NCI-H82 (cell line): ENCODE data around the gene ZNF563.

Source experiments
- DNase-seq: peaks from one replicate; lab custom pipeline; 2025; lab: John Stamatoyannopoulos, UW

ZNF563 gene

GRCh38 chr19:12294249-12295158, 38.9 kb downstream of the ZNF563 start, which contains the start of gene ZNF44:
TSS of gene ZNF44 (minus strand) at chr19:12294883. CDS start at chr19:12294694, 189 bp downstream.
- DNase-seq, result peak; percentile 98

DNA sequence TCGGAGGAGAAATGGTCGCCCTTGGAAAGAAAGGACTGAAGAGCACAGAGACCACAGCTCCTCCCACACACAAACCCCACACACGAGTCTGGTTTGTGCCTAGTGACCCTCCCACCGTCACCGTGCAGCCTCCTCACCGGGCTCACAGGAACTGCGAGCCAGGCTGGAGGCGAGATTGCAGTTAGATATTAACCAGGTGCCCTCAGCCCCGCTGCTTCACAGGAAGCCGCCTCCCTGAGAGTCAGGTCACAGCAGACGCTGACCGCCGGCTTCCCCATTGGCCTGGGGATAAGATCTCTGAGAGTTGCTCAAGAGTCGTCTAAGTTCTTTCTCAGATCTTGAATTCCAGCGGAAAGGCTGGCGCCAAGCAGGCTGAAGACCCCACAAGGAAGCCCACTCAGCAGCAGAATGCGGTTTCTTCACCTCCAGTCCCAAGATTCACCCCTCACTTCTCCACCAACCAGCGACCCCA, 39.6 kb downstream of the ZNF563 start:
- peak; percentile 32 for DNase-seq

GRCh38 chr19:12289790-12290065, 43.7 kb downstream of the ZNF563 start:
- no peak for DNase-seq

DNA sequence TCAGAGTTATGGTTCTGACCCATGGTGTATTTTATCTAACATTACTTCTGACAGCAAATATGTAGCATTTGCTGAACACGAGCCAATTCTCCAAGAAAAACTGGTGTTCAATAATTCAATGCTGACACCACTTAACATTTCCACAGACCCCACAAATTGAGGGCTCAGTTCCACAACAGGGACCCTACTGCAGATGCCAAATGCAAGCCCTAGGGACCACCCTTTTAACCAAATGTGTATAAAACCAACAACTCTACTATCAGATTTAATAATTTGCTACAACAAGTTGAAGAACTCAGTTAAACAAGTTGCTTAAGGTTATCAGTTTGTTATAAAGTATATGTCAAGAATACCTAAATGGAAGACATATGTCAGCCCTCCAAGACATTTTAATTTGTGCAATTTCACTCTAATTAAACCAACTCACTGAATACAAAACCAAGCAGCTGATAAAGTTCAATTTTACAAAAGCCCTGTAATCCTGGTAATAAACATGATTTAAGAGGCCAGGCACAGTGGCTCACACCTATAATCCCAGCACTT, 45.4 kb downstream of the ZNF563 start:
- DNase-seq, result no peak

GRCh38 chr19:12284631-12285030, 48.8 kb downstream of the ZNF563 start:
- DNase-seq, result no peak

DNA sequence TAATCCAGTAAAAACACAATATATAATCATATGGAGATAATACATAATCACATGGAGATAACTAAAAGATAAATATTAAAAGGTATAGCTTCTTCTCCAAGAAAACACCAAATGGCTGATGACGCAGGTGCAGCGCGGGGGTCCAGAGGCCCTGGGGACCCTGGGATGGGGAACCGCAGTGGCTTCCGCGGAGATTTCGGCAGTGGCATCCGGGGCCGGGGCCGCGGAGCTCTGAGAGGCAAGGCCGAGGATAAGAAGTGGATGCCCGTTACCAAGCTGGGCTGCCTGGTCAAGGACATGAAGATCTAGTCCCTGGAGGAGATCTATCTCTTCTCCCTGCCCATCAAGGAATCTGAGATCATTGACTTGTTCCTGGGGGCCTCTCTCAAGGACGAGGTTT, 49.2 kb downstream of the ZNF563 start:
- no peak for DNase-seq

- DNase-seq, result no peak
Measured at GRCh38 chr19:12278713-12279112, 54.7 kb downstream of the ZNF563 start.

GRCh38 chr19:12272980-12273901, 60.2 kb downstream of the ZNF563 start:
- DNase-seq, result no peak

DNA sequence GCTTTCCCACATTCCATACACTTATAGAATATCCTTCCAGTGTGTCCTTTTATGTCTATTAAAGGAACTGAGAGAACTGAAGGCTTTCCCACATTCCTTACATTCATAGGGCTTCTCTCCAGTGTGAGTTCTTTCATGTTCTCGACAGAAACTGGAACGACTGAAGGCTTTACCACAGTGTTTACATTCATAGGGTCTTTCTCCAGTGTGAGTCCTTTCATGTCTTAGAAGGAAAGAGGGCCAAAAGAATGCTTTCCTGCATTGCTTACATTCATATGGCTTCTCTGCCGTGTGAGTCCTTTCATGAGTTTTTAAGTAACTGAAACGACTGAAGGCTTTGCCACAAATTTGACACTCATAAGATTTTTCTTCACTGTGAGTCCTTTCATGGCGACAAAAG, 61.0 kb downstream of the ZNF563 start:
- no peak for DNase-seq

GRCh38 chr19:12270854-12271253, 62.6 kb downstream of the ZNF563 start:
- DNase-seq, result no peak
